IPS DF 19.7 (cell line): ENCODE data around the gene ZC3H12C.
A peak's percentile ranks its signal among the peaks of the same experiment; 100 is the strongest.

ENCODE experiments used
- DNase-seq: peaks from one replicate; pipeline ENCODE4 v3.0.0-alpha.2; 2013; ENCODE audit warnings: low read depth, low spot score

The ZC3H12C gene

GRCh38 chr11:110097459-110098012, 4.3 kb downstream of the ZC3H12C start:
- no peak for DNase-seq

- no peak for DNase-seq
Measured at GRCh38 chr11:110098645-110099044, 5.5 kb downstream of the ZC3H12C start.

- no peak for DNase-seq
Measured at GRCh38 chr11:110100476-110101240, 7.5 kb downstream of the ZC3H12C start.

- no peak for DNase-seq
Measured at GRCh38 chr11:110106713-110107274, 13.6 kb downstream of the ZC3H12C start.

- no peak for DNase-seq
Measured at GRCh38 chr11:110110854-110111253, 17.7 kb downstream of the ZC3H12C start.

GRCh38 chr11:110112457-110112856, 19.3 kb downstream of the ZC3H12C start:
- no peak for DNase-seq

GRCh38 chr11:110113505-110113904, 20.3 kb downstream of the ZC3H12C start:
- DNase-seq = no peak

- no peak for DNase-seq
Measured at GRCh38 chr11:110113973-110114372, 20.8 kb downstream of the ZC3H12C start.

GRCh38 chr11:110119317-110119716, 26.1 kb downstream of the ZC3H12C start:
- DNase-seq = no peak

- no peak for DNase-seq
Measured at GRCh38 chr11:110121204-110121603, 28.0 kb downstream of the ZC3H12C start.

GRCh38 chr11:110123003-110123402, 29.8 kb downstream of the ZC3H12C start:
- no peak for DNase-seq

GRCh38 chr11:110124605-110125004, 31.4 kb downstream of the ZC3H12C start:
- DNase-seq = no peak

- no peak for DNase-seq
Measured at GRCh38 chr11:110125632-110126031, 32.4 kb downstream of the ZC3H12C start.

GRCh38 chr11:110126936-110127335, 33.7 kb downstream of the ZC3H12C start:
- no peak for DNase-seq

GRCh38 chr11:110128161-110128560, 35.0 kb downstream of the ZC3H12C start:
- no peak for DNase-seq

GRCh38 chr11:110130642-110131238, 37.5 kb downstream of the ZC3H12C start:
- DNase-seq = peak; percentile 7

GRCh38 chr11:110131386-110132123, 38.4 kb downstream of the ZC3H12C start:
- DNase-seq = no peak

- DNase-seq = no peak
Measured at GRCh38 chr11:110133160-110133559, 40.0 kb downstream of the ZC3H12C start.

GRCh38 chr11:110134110-110134509, 40.9 kb downstream of the ZC3H12C start:
- no peak for DNase-seq

- DNase-seq = no peak
Measured at GRCh38 chr11:110141812-110142211, 48.6 kb downstream of the ZC3H12C start.

- DNase-seq = no peak
Measured at GRCh38 chr11:110147962-110148709, 54.9 kb downstream of the ZC3H12C start.
